ENCODE results near the gene TRMT10B. TPM values are rescaled to one million over a fixed set of nuclear protein-coding genes. Genes with fewer than 3 reads are reported as not detected.

The TRMT10B gene
- total and polyA plus RNA-seq, 10 of the 15 experiments (the other 5 are each of a cell fraction or from before 2014, with no cell fraction given) = 3.7 to 11.7 (median 6.8) TPM

DNA sequence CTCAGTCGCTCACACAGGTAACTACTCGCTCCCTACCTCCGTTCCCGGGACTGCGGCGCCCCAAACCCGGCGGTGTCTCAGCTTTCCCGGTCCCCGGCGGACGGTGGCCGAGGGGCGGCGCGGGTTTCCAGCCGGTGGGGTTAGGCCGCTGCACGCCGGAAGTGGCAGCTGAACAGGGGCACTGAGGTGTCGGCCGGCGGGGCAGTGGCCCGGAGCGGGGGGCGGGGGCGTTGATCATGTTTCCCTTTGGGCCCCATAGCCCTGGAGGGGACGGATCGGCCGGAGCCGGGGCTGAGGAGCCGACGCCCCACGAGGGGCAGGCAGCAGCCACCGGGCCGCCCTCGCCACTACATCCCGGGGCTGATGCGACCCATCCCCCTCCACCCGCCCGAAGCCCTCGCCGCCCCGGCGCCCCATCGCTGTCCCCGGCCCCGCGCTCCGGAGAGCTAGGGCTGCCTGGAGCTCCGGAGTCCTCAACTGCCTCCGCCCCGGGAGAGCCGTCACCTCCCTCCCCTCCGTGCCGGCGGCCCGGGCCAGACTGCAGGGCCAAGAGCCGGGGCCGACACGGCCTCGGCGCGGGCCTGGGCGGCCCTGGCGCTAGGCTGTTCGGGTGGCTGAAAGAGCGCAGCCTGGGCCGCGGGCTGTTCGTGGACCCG, 47.2 kb downstream of the TRMT10B start, which contains the start of gene DCAF10:
DCAF10 (plus strand) TSS at position 167 of the 656 bp plus-strand sequence; CDS start at position 237, 70 bp downstream.
- DNase-seq (ENCODE audit: low read depth, low spot score) (peak; percentile 40), ATAC-seq (peak; percentile 89), FAIRE-seq (no peak)
- H3K9ac ChIP-seq (ENCODE audit: control insufficient read depth, insufficient read depth, low read length) = peak within 1 kb of the TSS; percentile 90
- ChIA-PET POLR2A (interaction anchor here (0.6 to 1.6 kb wide), 5 partner anchors 12 to 235 kb away, joined by 3 to 10 read pairs (median 3); partner anchors contain the start of gene EXOSC3), CTCF (interaction anchor here (0.8 to 3.1 kb wide), 2 partner anchors 16 to 58 kb away, joined by 3 to 13 read pairs; partner anchors contain the start of gene EXOSC3), RAD21 (ENCODE audit: unreplicated experiment) (interaction anchor here (0.7 to 0.9 kb wide), 2 partner anchors 16 to 17 kb away, joined by 3 to 4 read pairs; partner anchors contain the start of gene EXOSC3), SMC1A (ENCODE audit: uncharacterized antibody, unreplicated experiment) (interaction anchor here (0.6 to 1.0 kb wide), 4 partner anchors 7 to 102 kb away, joined by 3 to 7 read pairs (median 4); no protein-coding TSS in a partner anchor)
- peak within 1 kb of the TSS; percentile 83 for H3K27ac ChIP-seq (ENCODE audit: control insufficient read depth, insufficient read depth)
- no peaks in the 10 kb centered on the region for H3K36me3 ChIP-seq (ENCODE audit: control insufficient read depth in 2 of 2, insufficient read depth in 2 of 2, low read length in 1 of 2)
- intact Hi-C loops (cut with micrococcal nuclease; ENCODE audit: unreplicated experiment) (loop anchor here (2.0 to 5.0 kb wide), 3 partner anchors 16 to 218 kb away; partner anchors contain the start of genes EXOSC3 and SLC25A51), in situ Hi-C loops (cut with MboI) (no loop called here)
- peak within 1 kb of the TSS; percentile 80 for H3K4me3 ChIP-seq
- under 1% methylated on average over 30 of the region's 72 CpGs for WGBS (ENCODE audit: insufficient coverage, insufficient replicate concordance, low lambda C conversion rate, missing lambda C conversion rate)
- H3K9me3 ChIP-seq (replicated peaks; ENCODE audit: control insufficient read depth, insufficient read depth, low read length) = no peaks in the 10 kb centered on the region
- H3K79me2 ChIP-seq (ENCODE audit: control insufficient read depth, insufficient read depth, low read length) = peaks cover 46% of the 10 kb centered on the region
- H3K4me2 ChIP-seq (ENCODE audit: control insufficient read depth, insufficient read depth) = peak within 1 kb of the TSS; percentile 85
- H2AFZ ChIP-seq (ENCODE audit: control insufficient read depth, low read depth, low read length) = peak within 1 kb of the TSS; percentile 99
- H3K4me1 ChIP-seq (ENCODE audit: control insufficient read depth, insufficient read depth, low read length) = peaks cover 10% of the 10 kb centered on the region; the same call in 1 of the 2 replicates
- peaks cover 3% of the 10 kb centered on the region; the same call in 1 of the 2 replicates for H4K20me1 ChIP-seq (ENCODE audit: control insufficient read depth, insufficient read depth)
- no TSS peak for BruUV-seq (replicated peaks)
- H3K27me3 ChIP-seq (replicated peaks in 1 of 2; ENCODE audit: control insufficient read depth in 2 of 2, insufficient read depth in 2 of 2, low read length in 1 of 2) = no peaks in the 10 kb centered on the region
- TF ChIP-seq, protein P1, sequence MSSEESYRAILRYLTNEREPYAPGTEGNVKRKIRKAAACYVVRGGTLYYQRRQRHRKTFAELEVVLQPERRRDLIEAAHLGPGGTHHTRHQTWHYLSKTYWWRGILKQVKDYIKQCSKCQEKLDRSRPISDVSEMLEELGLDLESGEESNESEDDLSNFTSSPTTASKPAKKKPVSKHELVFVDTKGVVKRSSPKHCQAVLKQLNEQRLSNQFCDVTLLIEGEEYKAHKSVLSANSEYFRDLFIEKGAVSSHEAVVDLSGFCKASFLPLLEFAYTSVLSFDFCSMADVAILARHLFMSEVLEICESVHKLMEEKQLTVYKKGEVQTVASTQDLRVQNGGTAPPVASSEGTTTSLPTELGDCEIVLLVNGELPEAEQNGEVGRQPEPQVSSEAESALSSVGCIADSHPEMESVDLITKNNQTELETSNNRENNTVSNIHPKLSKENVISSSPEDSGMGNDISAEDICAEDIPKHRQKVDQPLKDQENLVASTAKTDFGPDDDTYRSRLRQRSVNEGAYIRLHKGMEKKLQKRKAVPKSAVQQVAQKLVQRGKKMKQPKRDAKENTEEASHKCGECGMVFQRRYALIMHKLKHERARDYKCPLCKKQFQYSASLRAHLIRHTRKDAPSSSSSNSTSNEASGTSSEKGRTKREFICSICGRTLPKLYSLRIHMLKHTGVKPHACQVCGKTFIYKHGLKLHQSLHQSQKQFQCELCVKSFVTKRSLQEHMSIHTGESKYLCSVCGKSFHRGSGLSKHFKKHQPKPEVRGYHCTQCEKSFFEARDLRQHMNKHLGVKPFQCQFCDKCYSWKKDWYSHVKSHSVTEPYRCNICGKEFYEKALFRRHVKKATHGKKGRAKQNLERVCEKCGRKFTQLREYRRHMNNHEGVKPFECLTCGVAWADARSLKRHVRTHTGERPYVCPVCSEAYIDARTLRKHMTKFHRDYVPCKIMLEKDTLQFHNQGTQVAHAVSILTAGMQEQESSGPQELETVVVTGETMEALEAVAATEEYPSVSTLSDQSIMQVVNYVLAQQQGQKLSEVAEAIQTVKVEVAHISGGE (CRISPR knock-in tag; IDR thresholded peaks at IDR 0.05) = peak; percentile 99
- peak; percentile 39; the same call in 1 of the 2 replicates for TF ChIP-seq ATF7 (IDR thresholded peaks at IDR 0.05; ENCODE audit: low read depth)
- TF ChIP-seq, protein P2, sequence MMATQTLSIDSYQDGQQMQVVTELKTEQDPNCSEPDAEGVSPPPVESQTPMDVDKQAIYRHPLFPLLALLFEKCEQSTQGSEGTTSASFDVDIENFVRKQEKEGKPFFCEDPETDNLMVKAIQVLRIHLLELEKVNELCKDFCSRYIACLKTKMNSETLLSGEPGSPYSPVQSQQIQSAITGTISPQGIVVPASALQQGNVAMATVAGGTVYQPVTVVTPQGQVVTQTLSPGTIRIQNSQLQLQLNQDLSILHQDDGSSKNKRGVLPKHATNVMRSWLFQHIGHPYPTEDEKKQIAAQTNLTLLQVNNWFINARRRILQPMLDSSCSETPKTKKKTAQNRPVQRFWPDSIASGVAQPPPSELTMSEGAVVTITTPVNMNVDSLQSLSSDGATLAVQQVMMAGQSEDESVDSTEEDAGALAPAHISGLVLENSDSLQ (IDR thresholded peaks at IDR 0.05) = peak; percentile 62
- TF ChIP-seq, protein P3, sequence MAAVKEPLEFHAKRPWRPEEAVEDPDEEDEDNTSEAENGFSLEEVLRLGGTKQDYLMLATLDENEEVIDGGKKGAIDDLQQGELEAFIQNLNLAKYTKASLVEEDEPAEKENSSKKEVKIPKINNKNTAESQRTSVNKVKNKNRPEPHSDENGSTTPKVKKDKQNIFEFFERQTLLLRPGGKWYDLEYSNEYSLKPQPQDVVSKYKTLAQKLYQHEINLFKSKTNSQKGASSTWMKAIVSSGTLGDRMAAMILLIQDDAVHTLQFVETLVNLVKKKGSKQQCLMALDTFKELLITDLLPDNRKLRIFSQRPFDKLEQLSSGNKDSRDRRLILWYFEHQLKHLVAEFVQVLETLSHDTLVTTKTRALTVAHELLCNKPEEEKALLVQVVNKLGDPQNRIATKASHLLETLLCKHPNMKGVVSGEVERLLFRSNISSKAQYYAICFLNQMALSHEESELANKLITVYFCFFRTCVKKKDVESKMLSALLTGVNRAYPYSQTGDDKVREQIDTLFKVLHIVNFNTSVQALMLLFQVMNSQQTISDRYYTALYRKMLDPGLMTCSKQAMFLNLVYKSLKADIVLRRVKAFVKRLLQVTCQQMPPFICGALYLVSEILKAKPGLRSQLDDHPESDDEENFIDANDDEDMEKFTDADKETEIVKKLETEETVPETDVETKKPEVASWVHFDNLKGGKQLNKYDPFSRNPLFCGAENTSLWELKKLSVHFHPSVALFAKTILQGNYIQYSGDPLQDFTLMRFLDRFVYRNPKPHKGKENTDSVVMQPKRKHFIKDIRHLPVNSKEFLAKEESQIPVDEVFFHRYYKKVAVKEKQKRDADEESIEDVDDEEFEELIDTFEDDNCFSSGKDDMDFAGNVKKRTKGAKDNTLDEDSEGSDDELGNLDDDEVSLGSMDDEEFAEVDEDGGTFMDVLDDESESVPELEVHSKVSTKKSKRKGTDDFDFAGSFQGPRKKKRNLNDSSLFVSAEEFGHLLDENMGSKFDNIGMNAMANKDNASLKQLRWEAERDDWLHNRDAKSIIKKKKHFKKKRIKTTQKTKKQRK (IDR thresholded peaks at IDR 0.05; ENCODE audit: low read depth, low read length) = no peak
- TF ChIP-seq, protein P4, sequence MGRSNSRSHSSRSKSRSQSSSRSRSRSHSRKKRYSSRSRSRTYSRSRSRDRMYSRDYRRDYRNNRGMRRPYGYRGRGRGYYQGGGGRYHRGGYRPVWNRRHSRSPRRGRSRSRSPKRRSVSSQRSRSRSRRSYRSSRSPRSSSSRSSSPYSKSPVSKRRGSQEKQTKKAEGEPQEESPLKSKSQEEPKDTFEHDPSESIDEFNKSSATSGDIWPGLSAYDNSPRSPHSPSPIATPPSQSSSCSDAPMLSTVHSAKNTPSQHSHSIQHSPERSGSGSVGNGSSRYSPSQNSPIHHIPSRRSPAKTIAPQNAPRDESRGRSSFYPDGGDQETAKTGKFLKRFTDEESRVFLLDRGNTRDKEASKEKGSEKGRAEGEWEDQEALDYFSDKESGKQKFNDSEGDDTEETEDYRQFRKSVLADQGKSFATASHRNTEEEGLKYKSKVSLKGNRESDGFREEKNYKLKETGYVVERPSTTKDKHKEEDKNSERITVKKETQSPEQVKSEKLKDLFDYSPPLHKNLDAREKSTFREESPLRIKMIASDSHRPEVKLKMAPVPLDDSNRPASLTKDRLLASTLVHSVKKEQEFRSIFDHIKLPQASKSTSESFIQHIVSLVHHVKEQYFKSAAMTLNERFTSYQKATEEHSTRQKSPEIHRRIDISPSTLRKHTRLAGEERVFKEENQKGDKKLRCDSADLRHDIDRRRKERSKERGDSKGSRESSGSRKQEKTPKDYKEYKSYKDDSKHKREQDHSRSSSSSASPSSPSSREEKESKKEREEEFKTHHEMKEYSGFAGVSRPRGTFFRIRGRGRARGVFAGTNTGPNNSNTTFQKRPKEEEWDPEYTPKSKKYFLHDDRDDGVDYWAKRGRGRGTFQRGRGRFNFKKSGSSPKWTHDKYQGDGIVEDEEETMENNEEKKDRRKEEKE (IDR thresholded peaks at IDR 0.05) = 0 out of 2 replicates have a peak, but pooled peaks have one; percentile 46
- peak; percentile 75; the same call in 1 of the 2 replicates for TF ChIP-seq ESRRA (IDR thresholded peaks at IDR 0.05; ENCODE audit: low read length)
- TF ChIP-seq EZH2 (IDR thresholded peaks at IDR 0.05; ENCODE audit: borderline replicate concordance, control insufficient read depth, low read depth, low read length) = no peak
